HEK293T (cell line): ENCODE results near the gene EPS8.

ENCODE experiments used
- ARNT ChIP-seq: fragments of 450-650 bp; IDR thresholded peaks from 2 replicates; pipeline ENCODE4 v1.6.1; 2017; ENCODE audit warnings: mild to moderate bottlenecking
- BHLHE40 ChIP-seq: fragments of 450-650 bp; IDR thresholded peaks from 2 replicates; pipeline ENCODE4 v1.6.1; 2016; ENCODE audit warnings: mild to moderate bottlenecking, moderate library complexity, borderline replicate concordance
- ELF4 ChIP-seq: fragments of 450-650 bp; IDR thresholded peaks from 2 replicates; pipeline ENCODE4 v1.6.1; 2017; ENCODE audit warnings: antibody characterized with exemption
- FOXA1 ChIP-seq: fragments of 450-650 bp; IDR thresholded peaks from 2 replicates; pipeline ENCODE4 v1.6.1; 2016; ENCODE audit warnings: mild to moderate bottlenecking
- FOXK2 ChIP-seq: fragments of 450-650 bp; IDR thresholded peaks from 2 replicates; pipeline ENCODE4 v1.6.1; 2016; ENCODE audit warnings: mild to moderate bottlenecking
- FOXM1 ChIP-seq: fragments of 450-650 bp; IDR thresholded peaks from 2 replicates; pipeline ENCODE4 v1.6.1; 2017; ENCODE audit warnings: mild to moderate bottlenecking, borderline replicate concordance
- L3MBTL2 ChIP-seq: fragments of 450-650 bp; conservative IDR thresholded peaks from 2 replicates; pipeline ENCODE4 v1.6.1; 2016; ENCODE audit warnings: mild to moderate bottlenecking
- LEF1 ChIP-seq: fragments of 450-650 bp; IDR thresholded peaks from 2 replicates; pipeline ENCODE4 v1.6.1; 2017; ENCODE audit warnings: mild to moderate bottlenecking, borderline replicate concordance
- NFRKB ChIP-seq: fragments of 450-650 bp; IDR thresholded peaks from 2 replicates; pipeline ENCODE4 v1.6.1; 2016; ENCODE audit warnings: mild to moderate bottlenecking, moderate library complexity
- SP1 ChIP-seq: fragments of 450-650 bp; IDR thresholded peaks from 2 replicates; pipeline ENCODE4 v1.6.1; 2017
- SUZ12 ChIP-seq: fragments of 450-650 bp; IDR thresholded peaks from 2 replicates; pipeline ENCODE4 v1.6.1; 2016; ENCODE audit warnings: mild to moderate bottlenecking
- TARDBP ChIP-seq: fragments of 450-650 bp; IDR thresholded peaks from 2 replicates; pipeline ENCODE4 v1.6.1; 2016
- ZNF384 ChIP-seq: fragments of 450-650 bp; IDR thresholded peaks from 2 replicates; pipeline ENCODE4 v1.6.1; 2016

- TF ChIP-seq SUZ12 = no peak
- no peak for TF ChIP-seq L3MBTL2
- TF ChIP-seq BHLHE40 = no peak
- no peak for TF ChIP-seq ELF4
- no peak for TF ChIP-seq ARNT
- TF ChIP-seq ZNF384 = no peak
- TF ChIP-seq FOXK2 = no peak
- no peak for TF ChIP-seq SP1
- no peak for TF ChIP-seq NFRKB
- no peak for TF ChIP-seq LEF1
- no peak for TF ChIP-seq FOXA1
- no peak for TF ChIP-seq TARDBP
- TF ChIP-seq FOXM1 = no peak
These were observed 116.4 kb downstream of the EPS8 start for GRCh38 chr12:15672671-15673270.
